Upper lobe of left lung (tissue), 4 donors: ENCODE data around the gene TIMM21.

Experiments used
- CTCF ChIP-seq, 6 experiments: fragments of 450-650 bp in 4 of 6; fragments of 200-600 bp in 2 of 6; sonication (generic) in 2 of 6; IDR thresholded peaks; one replicate each; pipeline ENCODE4 v1.5.1; 2016 to 2019; ENCODE audit warnings: antibody characterized with exemption in 6 of 6
- EP300 ChIP-seq, 4 donors: sonication (generic); formaldehyde crosslinking; IDR thresholded peaks; one replicate each; pipeline ENCODE4 v1.5.1; 2017; ENCODE audit warnings: antibody characterized with exemption in 4 of 4, control low read depth in 2 of 4
- POLR2A ChIP-seq, 4 donors: fragments of 450-650 bp; IDR thresholded peaks; one replicate each; pipeline ENCODE4 v1.5.1; 2016 to 2017; ENCODE audit warnings: antibody characterized with exemption in 4 of 4, mild to moderate bottlenecking in 2 of 4

- no peak for TF ChIP-seq CTCF (IDR thresholded peaks at IDR 0.05)
- no peak for TF ChIP-seq POLR2A (IDR thresholded peaks at IDR 0.05)
- no peak for TF ChIP-seq EP300 (IDR thresholded peaks at IDR 0.05)
Observed at GRCh38 chr18:74182335-74182734, 34.0 kb downstream of the TIMM21 start.
